Lung (tissue), 12 donors: Measurements from ENCODE around the gene BIRC3. TPM values are rescaled to one million over a fixed set of nuclear protein-coding genes. Genes with fewer than 3 reads are reported as not detected.

Experiments
- ATAC-seq: fragments of 200-7000 bp; cut with Tn5 transposase; one replicate; pipeline ENCODE4 v1.9.1; 2020; ENCODE audit warnings: moderate number of reproducible peaks; ENCODE audit not compliant: insufficient read depth, low FRiP score
- DNase-seq, 3 donors: peaks; one replicate each; pipeline ENCODE4 v3.0.0-alpha.2; 2013 to 2017
- H3K27ac ChIP-seq, 2 donors: one replicate each; pipeline ENCODE4 v1.5.1; 2013; ENCODE audit warnings: mild to moderate bottlenecking in 2 of 2, moderate library complexity in 2 of 2, control low read depth in 1 of 2, inconsistent platforms in 1 of 2, low read depth in 1 of 2, low read length in 1 of 2
- H3K27me3 ChIP-seq, 3 donors: one replicate each; pipeline ENCODE4 v1.5.1; 2013; ENCODE audit warnings: low read length in 2 of 3; ENCODE audit not compliant: control insufficient read depth in 3 of 3, insufficient read depth in 3 of 3
- H3K36me3 ChIP-seq, 4 donors: one replicate each; pipeline ENCODE4 v1.5.1; 2013; ENCODE audit warnings: low read length in 4 of 4, mild to moderate bottlenecking in 1 of 4, moderate library complexity in 1 of 4; ENCODE audit not compliant: control insufficient read depth in 4 of 4, insufficient read depth in 4 of 4
- H3K4me1 ChIP-seq, 5 donors: one replicate each; pipeline ENCODE4 v1.5.1; 2013; ENCODE audit warnings: low read length in 5 of 5, mild to moderate bottlenecking in 2 of 5, moderate library complexity in 1 of 5; ENCODE audit not compliant: control insufficient read depth in 5 of 5, insufficient read depth in 5 of 5
- H3K4me3 ChIP-seq: one replicate; pipeline ENCODE4 v1.5.1; 2013; ENCODE audit warnings: mild to moderate bottlenecking, control low read depth, moderate library complexity
- H3K9ac ChIP-seq, 2 donors: one replicate each; pipeline ENCODE4 v1.5.1; 2013; ENCODE audit warnings: low read length in 2 of 2, control low read depth in 1 of 2; ENCODE audit not compliant: insufficient read depth in 1 of 2
- H3K9me3 ChIP-seq, 4 donors: one replicate each; pipeline ENCODE4 v1.5.1; 2013; ENCODE audit warnings: low read length in 3 of 4, mild to moderate bottlenecking in 1 of 4, moderate library complexity in 1 of 4; ENCODE audit not compliant: control insufficient read depth in 4 of 4, insufficient read depth in 3 of 4
- CTCF ChIP-seq: IDR thresholded peaks from 2 replicates; pipeline ENCODE4 v1.5.1; 2012; ENCODE audit warnings: mild to moderate bottlenecking; ENCODE audit errors: control extremely low read depth, extremely low read depth
- WGBS, 2 donors: extraction: QIAGEN DNeasy Blood & Tissue Kit; methylation state at CpG; one replicate each; pipeline ENCODE4 v1.1.7; 2013; 5-methylcytosine and 5-hydroxymethylcytosine counted together
- polyA plus RNA-seq, 2 donors: library from polyadenylated mRNA; stranded (reverse); fragments of 200-250 nt; gene quantifications; one replicate each; pipeline ENCODE4 v1.2.1, GENCODE V29; 2013
- total RNA-seq, 2 donors: library from RNA; depleted of rRNA in 1 of 2; stranded (reverse); fragments of >200 nt in 1 of 2; gene quantifications; one replicate each; pipeline ENCODE4 v1.2.1, GENCODE V29; 2014 to 2021
- donor health status: control.
- donor health status: control.
- donor health status: Bipolar disorder and iron deficiency.
- donor health status: healthy.
- donor health status: DM: yes; HTN: yes; CAD: no.

Gene BIRC3
- total and polyA plus RNA-seq, 4 donors = 8.7 to 61.0 (median 32.3) TPM

DNA sequence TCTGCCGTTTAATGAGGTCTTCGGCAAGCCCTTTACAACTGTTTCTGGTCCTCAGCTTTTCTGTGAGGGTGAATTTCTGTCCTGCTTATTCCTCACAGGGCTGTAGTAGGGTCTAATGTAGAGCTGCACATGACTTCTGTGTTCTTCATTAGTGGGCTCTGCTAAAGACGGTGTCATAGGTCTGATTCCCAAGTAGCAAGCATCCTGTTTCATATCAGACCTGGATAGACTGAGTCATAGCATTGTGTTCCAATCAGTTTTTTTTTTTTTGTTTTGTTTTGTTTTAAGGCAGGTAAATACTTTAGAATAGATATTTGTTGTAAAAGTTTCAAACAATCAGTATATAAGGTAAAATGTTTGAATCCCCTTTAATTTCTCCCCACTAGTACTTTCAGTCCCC is 65.1 kb downstream of the BIRC3 start:
- DNase-seq = no peak
- H3K27me3 ChIP-seq = no peaks in the 10 kb centered on the region
- TF ChIP-seq CTCF = no peak
- no peaks in the 10 kb centered on the region for H3K9me3 ChIP-seq
- H3K4me1 ChIP-seq = peaks cover 0 to 8% (median 3%) of the 10 kb centered on the region in 5 donors
- peaks cover 7 to 26% (median 16%) of the 10 kb centered on the region in 4 donors for H3K36me3 ChIP-seq
- H3K27ac ChIP-seq = no peak overlapping the region
- 88 to 92% methylated on average over 3 of the region's 3 CpGs for WGBS, 2 donors
- no peak overlapping the region for H3K4me3 ChIP-seq
- no peak for ATAC-seq
- no peak overlapping the region for H3K9ac ChIP-seq

GRCh38 chr11:102383839-102384238 is 66.6 kb downstream of the BIRC3 start:
- Histone ChIP-seq H3K27ac (no peak overlapping the region), H3K4me1 (peaks cover 0 to 8% (median 3%) of the 10 kb centered on the region in 5 donors), H3K9ac (no peak overlapping the region), H3K36me3 (peaks cover 8 to 28% (median 20%) of the 10 kb centered on the region in 4 donors), H3K9me3 (no peaks in the 10 kb centered on the region), H3K27me3 (no peaks in the 10 kb centered on the region), H3K4me3 (no peak overlapping the region)
- no peak for ATAC-seq
- 91 to 95% methylated on average over 3 of the region's 3 CpGs for WGBS, 2 donors
- no peak for DNase-seq
- no peak for TF ChIP-seq CTCF

DNA sequence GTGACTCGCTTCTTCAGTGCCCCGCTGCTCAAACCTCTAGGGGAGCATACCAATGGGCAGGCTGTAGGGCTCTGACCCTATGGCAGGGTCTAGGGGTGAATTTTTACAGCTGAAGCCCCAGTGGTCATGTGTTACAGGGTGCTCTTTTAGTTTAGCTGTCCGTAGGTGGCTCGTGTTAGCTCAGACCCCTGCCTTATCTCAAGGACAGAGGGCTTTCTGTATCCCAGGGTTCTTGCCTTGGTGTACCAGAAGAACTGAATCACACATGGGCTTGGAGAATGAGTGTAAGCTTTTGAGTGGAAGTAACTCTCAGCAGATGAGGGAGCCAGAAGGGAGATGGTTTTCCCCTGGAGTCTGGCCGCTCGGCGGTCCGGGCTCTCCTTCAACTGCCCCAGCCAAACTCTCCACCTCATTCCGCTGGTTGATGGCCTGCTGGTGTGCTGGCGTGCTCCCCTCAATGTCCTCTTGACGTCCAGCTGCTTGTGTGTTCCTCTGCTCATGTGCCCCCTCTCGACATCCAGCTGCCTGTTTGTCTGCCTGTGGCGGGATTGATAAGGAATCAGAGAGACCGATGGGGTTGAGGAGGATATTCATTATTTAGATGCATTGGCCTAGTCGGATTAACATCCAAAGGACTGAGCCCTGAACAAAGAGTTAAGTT is 67.3 kb downstream of the BIRC3 start:
- peaks cover 10 to 27% (median 18%) of the 10 kb centered on the region in 4 donors for H3K36me3 ChIP-seq
- no peak overlapping the region for H3K9ac ChIP-seq
- DNase-seq = peak; percentile 69 to 80 (median 80)
- no peak overlapping the region for H3K27ac ChIP-seq
- peaks cover 0 to 8% (median 3%) of the 10 kb centered on the region in 5 donors for H3K4me1 ChIP-seq
- no peak for ATAC-seq
- WGBS, 2 donors = 77 to 87% methylated on average over 15 of the region's 15 CpGs
- no peak for TF ChIP-seq CTCF
- H3K4me3 ChIP-seq = no peak overlapping the region
- no peaks in the 10 kb centered on the region for H3K9me3 ChIP-seq
- H3K27me3 ChIP-seq = no peaks in the 10 kb centered on the region
